SK-N-MC (cell line): ENCODE measurements around the gene EMILIN2.

Experiments used
- DNase-seq: peaks from one replicate; pipeline ENCODE4 v3.0.0-alpha.2; 2011; ENCODE audit warnings: low read depth, low spot score
- H3K27ac ChIP-seq: fragments of 200-600 bp; sonication (generic); 2 replicates; pipeline ENCODE4 v1.5.1; 2016; ENCODE audit warnings: mixed run types
- H3K36me3 ChIP-seq: fragments of 200-600 bp; sonication (generic); 2 replicates; pipeline ENCODE4 v1.6.1; 2017; ENCODE audit warnings: antibody characterized with exemption, low read length, mixed read lengths; ENCODE audit not compliant: insufficient read depth
- H3K4me3 ChIP-seq: fragments of 200-600 bp; sonication (generic); 2 replicates; pipeline ENCODE4 v1.5.1; 2016
- H3K9ac ChIP-seq: fragments of 200-600 bp; sonication (generic); 2 replicates; pipeline ENCODE4 v1.8.0; 2017; ENCODE audit warnings: mixed run types, mixed read lengths; ENCODE audit not compliant: insufficient read length
- H3K9me3 ChIP-seq: fragments of 200-600 bp; sonication (generic); 2 replicates; pipeline ENCODE4 v1.6.1; 2017; ENCODE audit warnings: low read depth, mild to moderate bottlenecking, antibody characterized with exemption, low read length, moderate library complexity, mixed read lengths
- EZH2 ChIP-seq: fragments of 200-600 bp; sonication (generic); IDR thresholded peaks from one replicate; pipeline ENCODE4 v1.6.1; 2017; ENCODE audit warnings: antibody characterized with exemption
- FOXP2 ChIP-seq: optimal IDR thresholded peaks from 2 replicates; pipeline ENCODE3; 2011; ENCODE audit warnings: mild to moderate bottlenecking, moderate library complexity; ENCODE audit not compliant: insufficient read depth; ENCODE audit errors: extremely low read length, control extremely low read depth
- POLR2AphosphoS5 ChIP-seq: IDR thresholded peaks from 2 replicates; pipeline ENCODE4 v1.6.1; 2012; ENCODE audit warnings: mild to moderate bottlenecking, low read depth, low read length, borderline replicate concordance

The EMILIN2 gene

GRCh38 chr18:2909431-2910140 is 62.8 kb downstream of the EMILIN2 start:
- Histone ChIP-seq H3K9me3 (no peaks in the 10 kb centered on the region), H3K4me3 (no peak overlapping the region), H3K36me3 (no peaks in the 10 kb centered on the region), H3K27ac (no peak overlapping the region), H3K9ac (no peak overlapping the region)
- no peak for DNase-seq
- TF ChIP-seq POLR2AphosphoS5, result no peak
- no peak for TF ChIP-seq FOXP2
- no peak for TF ChIP-seq EZH2

- Histone ChIP-seq H3K27ac (no peak overlapping the region), H3K9ac (no peak overlapping the region), H3K4me3 (no peak overlapping the region), H3K36me3 (no peaks in the 10 kb centered on the region), H3K9me3 (no peaks in the 10 kb centered on the region)
- TF ChIP-seq EZH2 (no peak), POLR2AphosphoS5 (no peak), FOXP2 (no peak)
- no peak for DNase-seq
These were observed 63.5 kb downstream of the EMILIN2 start for GRCh38 chr18:2910261-2910660.

- Histone ChIP-seq H3K4me3 (no peak overlapping the region), H3K9ac (no peak overlapping the region), H3K27ac (no peak overlapping the region), H3K36me3 (peaks cover under 1% of the 10 kb centered on the region; the same call in 1 of the 2 replicates), H3K9me3 (no peaks in the 10 kb centered on the region)
- no peak for DNase-seq
- TF ChIP-seq POLR2AphosphoS5, result no peak
- TF ChIP-seq FOXP2, result no peak
- no peak for TF ChIP-seq EZH2
These were observed 64.1 kb downstream of the EMILIN2 start for GRCh38 chr18:2910751-2911425.

GRCh38 chr18:2911533-2911932 is 64.7 kb downstream of the EMILIN2 start:
- no peak overlapping the region for H3K4me3 ChIP-seq
- no peak overlapping the region for H3K9ac ChIP-seq
- no peaks in the 10 kb centered on the region for H3K9me3 ChIP-seq
- no peak for DNase-seq
- no peak overlapping the region for H3K27ac ChIP-seq
- H3K36me3 ChIP-seq, result peaks cover 6% of the 10 kb centered on the region; the same call in 1 of the 2 replicates
- TF ChIP-seq EZH2, result no peak
- TF ChIP-seq POLR2AphosphoS5, result no peak

GRCh38 chr18:2912357-2913299 is 65.8 kb downstream of the EMILIN2 start:
- Histone ChIP-seq H3K4me3 (no peak overlapping the region), H3K36me3 (peaks cover 6% of the 10 kb centered on the region; the same call in 1 of the 2 replicates), H3K9ac (no peak overlapping the region), H3K27ac (no peak overlapping the region), H3K9me3 (no peaks in the 10 kb centered on the region)
- no peak for DNase-seq
- no peak for TF ChIP-seq EZH2
- TF ChIP-seq FOXP2, result no peak
- no peak for TF ChIP-seq POLR2AphosphoS5

GRCh38 chr18:2913398-2914005 is 66.7 kb downstream of the EMILIN2 start:
- Histone ChIP-seq H3K9me3 (no peaks in the 10 kb centered on the region), H3K4me3 (no peak overlapping the region), H3K9ac (no peak overlapping the region), H3K27ac (no peak overlapping the region), H3K36me3 (peaks cover 6% of the 10 kb centered on the region; the same call in 1 of the 2 replicates)
- DNase-seq, result no peak
- TF ChIP-seq POLR2AphosphoS5 (no peak), EZH2 (no peak), FOXP2 (no peak)

GRCh38 chr18:2914185-2914880 is 67.5 kb downstream of the EMILIN2 start:
- no peaks in the 10 kb centered on the region for H3K9me3 ChIP-seq
- no peak for DNase-seq
- TF ChIP-seq POLR2AphosphoS5 (no peak), FOXP2 (no peak), EZH2 (no peak)
- H3K36me3 ChIP-seq, result peaks cover 7% of the 10 kb centered on the region; the same call in 1 of the 2 replicates
- H3K27ac ChIP-seq, result no peak overlapping the region
- H3K9ac ChIP-seq, result no peak overlapping the region
- H3K4me3 ChIP-seq, result no peak overlapping the region
